Renal cortex interstitium (tissue), 11 donors: Measurements from ENCODE around the gene ZNF628. TPM values are rescaled to one million over a fixed set of nuclear protein-coding genes. Genes with fewer than 3 reads are reported as not detected.
"Not testable (repeated sequence)": the region's sequence is repeated elsewhere in the genome, so short reads cannot be mapped to it uniquely, and the experiment has no call there.

Experiments used
- DNase-seq, 11 donors: peaks; one replicate each; pipeline ENCODE4 v3.0.0-alpha.2; 2013; ENCODE audit warnings: low read depth in 9 of 11, low spot score in 4 of 11; ENCODE audit errors: extremely low read depth in 1 of 11
- polyA plus RNA-seq, 3 donors: library from polyadenylated mRNA; unstranded; fragments of 120-200 nt; gene quantifications; one replicate each; pipeline ENCODE4 v1.2.1, GENCODE V29; 2013; ENCODE audit not compliant: insufficient read length in 3 of 3

ZNF628 gene
- polyA plus RNA-seq, 3 donors, result 2.1 to 6.6 (median 4.8) TPM

DNA sequence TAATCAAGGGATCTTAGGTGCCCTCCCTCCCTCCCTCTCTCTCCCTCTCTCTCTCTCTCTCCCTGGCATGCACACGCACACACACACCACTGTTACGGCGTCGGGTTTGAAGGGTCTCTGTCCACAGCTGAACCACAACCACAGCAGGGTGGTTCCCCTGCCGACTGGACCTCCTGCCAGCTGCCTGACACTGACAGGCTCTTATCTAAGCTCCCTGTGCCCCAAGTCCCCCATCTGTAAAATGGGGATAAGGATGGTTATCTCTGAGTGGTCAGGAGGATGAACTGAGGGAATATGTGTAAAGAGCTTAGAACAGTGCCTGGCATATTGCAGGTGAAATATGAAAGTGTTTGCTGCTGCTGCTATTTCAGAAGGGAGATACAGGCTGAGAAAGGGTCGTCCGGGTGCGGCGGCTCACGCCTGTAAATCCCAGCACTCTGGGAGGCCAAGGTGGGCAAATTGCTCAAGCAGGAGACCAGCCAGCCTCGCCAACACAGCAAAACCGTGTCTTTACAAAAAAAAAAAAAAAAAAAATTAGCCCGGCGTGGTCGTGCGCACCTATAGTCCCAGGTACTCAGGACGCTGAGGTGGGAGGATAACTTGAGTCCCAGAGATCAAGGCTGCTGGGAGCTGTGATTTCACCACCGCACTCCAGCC is 32.5 kb upstream of the ZNF628 start:
- DNase-seq, result no peak

DNA sequence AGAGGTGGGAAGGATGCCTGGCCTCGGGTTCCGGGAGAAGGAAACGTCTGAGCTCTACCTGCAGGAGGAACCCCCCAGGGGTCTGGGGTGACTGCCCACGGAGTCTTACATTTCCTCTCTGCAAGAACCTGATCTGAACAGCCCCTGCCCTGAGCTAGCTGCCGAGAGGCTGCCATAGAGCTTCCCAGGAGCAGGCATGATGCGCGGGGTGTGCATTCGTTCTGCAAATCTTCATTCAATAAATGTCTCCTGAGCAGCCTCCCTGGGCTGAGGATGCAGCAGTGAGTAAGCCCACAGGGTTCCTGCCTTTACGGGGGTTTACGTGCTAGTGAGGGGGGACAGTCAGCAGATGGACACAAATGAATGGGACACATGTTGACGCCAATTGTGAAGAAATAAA is 31.8 kb upstream of the ZNF628 start:
- DNase-seq, result no peak

DNA sequence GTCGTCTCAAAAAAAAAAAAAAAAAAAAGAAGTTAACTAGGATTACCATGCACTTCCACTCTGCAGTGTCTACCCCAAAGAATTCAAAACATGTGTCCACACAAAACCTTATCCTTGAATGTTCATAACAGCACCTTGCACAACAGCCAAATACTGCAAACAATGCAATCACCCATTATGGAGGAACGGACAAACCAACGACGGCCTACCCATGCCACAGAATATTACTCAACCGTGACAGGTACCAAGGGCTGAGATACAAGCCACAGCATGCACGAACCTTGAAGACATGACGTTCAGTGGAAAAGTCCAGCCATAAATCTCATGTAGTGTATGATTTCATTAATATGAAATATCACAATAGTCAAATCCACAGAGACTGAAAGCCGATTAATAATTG is 30.4 kb upstream of the ZNF628 start:
- no peak for DNase-seq

- no peak for DNase-seq
These were observed 28.8 kb upstream of the ZNF628 start for GRCh38 chr19:55447421-55448174.

- not testable (repeated sequence) for DNase-seq
These were observed 28.3 kb upstream of the ZNF628 start for GRCh38 chr19:55448175-55448490.

GRCh38 chr19:55449469-55449868 is 26.9 kb upstream of the ZNF628 start:
- no peak for DNase-seq

DNA sequence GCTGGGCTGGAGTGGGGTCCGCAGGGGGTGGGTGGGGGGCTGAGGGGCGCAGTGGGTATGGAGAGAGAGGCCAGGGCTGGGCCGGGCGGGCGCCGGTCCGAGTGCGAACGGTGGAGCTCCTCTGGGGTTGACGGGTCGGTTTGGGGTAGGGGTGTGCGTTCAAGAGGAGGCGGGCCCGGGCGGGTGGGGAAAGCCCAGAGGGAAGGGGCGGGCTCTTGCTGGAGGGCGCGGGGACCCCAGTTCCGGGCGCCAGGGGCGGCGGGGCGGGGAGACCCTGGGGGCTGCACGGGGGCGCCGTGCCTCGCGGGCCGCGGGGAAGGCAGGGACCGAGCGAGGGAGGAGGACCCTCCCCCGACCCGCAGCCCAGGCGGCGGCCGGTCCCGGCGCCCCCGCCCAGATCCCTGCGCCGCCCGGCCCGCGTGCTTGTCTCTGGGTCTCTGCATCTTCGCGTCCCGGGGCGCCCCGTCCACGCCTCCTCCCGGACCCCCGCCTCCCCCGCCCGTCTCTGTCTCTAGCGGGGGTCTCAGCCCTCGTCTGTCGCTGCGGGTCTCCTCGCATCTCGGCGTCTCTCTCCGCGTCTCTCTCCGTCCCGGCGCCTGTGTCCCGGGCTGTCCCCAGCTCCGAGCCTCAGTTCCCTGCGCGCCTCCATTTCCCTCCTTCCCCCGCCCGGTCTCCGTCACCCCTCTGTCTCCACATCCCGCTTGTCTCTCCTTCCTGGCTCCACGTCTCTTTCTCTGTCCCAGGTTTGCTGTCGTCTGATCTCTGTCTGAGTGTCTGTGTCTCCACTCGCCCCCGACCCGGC is 25.1 kb upstream of the ZNF628 start:
- no peak for DNase-seq

GRCh38 chr19:55451965-55452748 is 24.3 kb upstream of the ZNF628 start:
- DNase-seq, result no peak

GRCh38 chr19:55452749-55453346 is 23.6 kb upstream of the ZNF628 start:
- DNase-seq, result peak in 9 of 11 donors; percentile 67 to 89 (median 82)

DNA sequence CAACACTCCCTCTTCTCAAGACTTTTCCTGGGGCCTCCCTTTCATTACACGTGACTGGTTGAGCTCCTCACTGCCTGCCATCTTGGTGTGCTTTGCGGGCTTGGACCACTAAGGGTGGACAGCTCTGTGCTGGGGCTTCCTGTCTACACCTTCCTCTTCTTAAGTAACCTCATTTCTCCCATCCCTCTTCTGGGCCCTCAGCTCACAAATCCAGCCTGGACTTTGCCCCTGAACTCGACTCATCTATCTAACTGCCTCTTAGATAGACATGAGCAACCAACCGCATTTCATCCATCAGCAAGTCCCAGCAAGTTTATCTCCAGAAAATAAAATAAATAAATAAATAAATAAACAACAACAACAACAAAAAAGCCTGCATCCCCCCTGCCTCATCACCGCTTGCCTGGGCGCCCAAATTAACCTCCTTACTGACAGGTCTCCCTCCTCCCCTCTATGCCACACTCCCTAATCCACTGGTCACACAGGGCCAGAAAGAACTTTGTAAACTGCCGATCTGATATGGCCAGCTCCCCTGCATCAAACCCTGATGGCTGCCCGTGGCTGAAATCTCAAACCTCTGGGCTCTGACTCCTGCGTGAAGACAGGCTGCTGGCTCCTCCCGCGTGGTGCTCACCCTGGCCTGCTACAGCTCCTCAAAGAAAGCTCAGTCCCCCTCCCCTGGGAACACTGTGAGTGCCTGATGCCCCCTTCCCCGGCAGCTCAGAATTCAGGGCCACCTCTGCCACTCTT is 22.7 kb upstream of the ZNF628 start:
- DNase-seq, result no peak

- DNase-seq, result no peak
These were observed 21.6 kb upstream of the ZNF628 start for GRCh38 chr19:55454787-55455243.

DNA sequence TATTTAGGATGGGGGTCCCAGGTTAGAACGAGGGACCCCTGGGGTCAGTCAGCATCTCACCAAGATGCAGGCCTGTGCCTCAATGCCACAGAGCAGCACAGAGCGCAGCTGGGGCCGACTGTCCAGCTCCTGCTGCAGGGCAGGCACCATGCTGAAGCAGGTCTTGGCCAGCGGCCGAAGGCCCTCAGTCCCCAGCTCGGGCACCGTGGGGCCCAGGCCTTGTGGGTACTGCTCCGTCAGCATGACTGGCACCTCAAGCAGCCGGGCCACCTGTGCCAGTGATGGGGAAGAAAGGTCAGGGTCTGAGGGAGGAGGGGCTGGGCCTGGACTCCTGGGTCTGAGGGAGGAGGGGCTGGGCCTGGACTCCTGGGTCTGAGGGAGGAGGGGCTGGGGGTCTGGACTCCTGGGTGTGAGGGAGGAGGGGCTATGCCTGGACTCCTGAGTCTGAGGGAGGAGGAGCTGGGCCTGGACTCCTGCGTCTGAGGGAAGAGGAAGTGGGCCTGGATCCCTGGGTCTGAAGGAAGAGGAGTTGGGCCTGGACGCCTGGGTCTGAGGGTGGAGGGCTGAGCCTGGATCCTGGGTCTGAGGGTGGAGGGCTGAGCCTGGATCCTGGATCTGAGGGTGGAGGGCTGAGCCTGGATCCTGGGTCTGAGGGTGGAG is 20.7 kb upstream of the ZNF628 start:
- no peak for DNase-seq

GRCh38 chr19:55456347-55456746 is 20.1 kb upstream of the ZNF628 start:
- no peak for DNase-seq

DNA sequence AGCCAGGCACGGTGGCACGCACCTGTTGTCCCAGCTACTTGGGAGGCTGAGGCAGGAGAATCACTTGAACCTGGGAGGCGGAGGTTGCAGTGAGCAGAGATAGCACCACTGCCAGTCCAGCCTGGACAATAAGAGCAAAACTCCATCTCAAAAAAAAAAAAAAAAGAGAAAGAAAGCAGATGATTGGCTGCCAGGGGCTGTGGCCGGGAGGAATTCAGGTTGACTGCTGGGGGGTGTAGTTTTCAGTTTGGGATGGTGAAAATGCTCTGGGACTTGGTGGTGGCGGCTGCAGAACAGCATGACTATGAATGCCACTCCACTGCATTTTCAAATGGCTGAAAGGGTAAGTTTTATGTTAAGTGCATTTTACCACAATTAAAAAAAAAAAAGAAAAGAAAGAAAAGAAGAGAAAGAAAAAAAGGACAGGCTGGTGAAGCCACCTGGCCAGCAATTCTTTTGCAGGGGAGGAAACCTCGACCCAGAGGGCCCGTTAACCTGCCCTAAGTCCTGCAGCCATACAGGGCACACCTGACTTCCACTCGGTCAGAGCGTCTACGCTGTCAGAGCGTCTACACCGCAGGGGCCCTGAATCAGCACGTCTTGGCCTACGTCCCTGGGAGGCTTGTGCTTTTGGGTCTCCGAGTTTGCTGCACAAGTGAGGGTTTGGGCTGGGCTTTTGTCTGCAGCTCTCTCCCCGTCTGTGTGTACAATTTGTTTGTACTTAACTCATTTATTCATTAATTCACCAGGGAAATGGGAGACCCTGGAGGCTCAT is 18.5 kb upstream of the ZNF628 start:
- DNase-seq, result no peak

GRCh38 chr19:55459551-55459949 is 16.9 kb upstream of the ZNF628 start:
- DNase-seq, result no peak

DNA sequence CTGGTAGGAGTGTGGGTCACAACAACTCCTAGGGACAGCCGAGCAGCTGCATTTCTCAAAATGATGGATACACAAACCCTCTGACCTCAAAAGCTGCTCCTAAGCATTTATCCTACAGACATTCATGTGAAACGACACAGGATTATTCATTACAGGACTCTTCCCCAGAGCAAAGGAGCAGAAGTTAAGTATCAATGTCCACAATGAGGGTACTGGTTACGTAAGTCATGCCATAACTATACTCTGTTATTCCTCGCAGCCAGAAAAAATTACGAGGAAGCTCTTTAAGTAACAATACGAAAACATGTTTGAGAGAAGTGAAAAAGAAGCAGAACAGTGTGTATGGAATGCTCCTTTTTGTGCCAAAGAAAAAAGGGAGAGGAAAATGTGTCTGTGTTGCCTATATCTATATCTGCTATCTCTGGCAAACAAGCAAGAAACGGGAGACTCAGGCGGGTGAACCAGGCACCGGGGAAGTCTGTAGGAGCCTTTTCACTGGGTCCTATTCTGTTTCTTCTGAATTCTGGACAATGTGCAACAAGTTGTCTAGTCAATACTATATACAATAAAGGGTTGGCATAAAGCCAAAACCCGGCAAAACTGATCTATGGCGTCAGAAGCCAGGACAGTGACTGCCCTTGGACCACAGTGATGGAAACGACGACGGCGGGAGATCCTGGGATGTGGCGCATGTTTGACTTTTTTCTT is 16.3 kb upstream of the ZNF628 start:
- DNase-seq, result no peak
